K562 (cell line): Measurements from ENCODE around the gene ZNF669. TPM values are rescaled to one million over a fixed set of nuclear protein-coding genes. Genes with fewer than 3 reads are reported as not detected.

Source experiments
- ATAC-seq: fragments of 200-7000 bp; cut with Tn5 transposase; 3 replicates; pipeline ENCODE4 v1.9.1; 2020; ENCODE audit warnings: moderate library complexity
- BruUV-seq: library from RNA; stranded (reverse); fragments of 400-500 nt; replicated peaks from 2 replicates; lab custom pipeline; 2021; lab: Mats Ljungman, UMichigan
- CTCF ChIA-PET: fragments of 300-600 bp; formaldehyde crosslinking; extraction: SDS; loops from one replicate; lab custom pipeline; 2021; ENCODE audit warnings: low intra/inter-chr PET ratio; lab: Yijun Ruan, JAX
- POLR2A ChIA-PET: fragments of 300-600, 350-650 bp; sonication (Branson Sonifier 250); formaldehyde crosslinking; extraction: SDS; loops from one replicate; lab custom pipeline; 2021; ENCODE audit warnings: antibody characterized with exemption, inconsistent platforms; lab: Yijun Ruan, JAX
- DNase-seq, 4 experiments: peaks; one replicate each; pipeline versions ENCODE4 v3.0.0 to v3.0.0-alpha.2; 2011 to 2018; ENCODE audit warnings: low spot score in 3 of 4, mixed read lengths in 3 of 4; ENCODE audit errors: extremely low read depth in 1 of 4
- FAIRE-seq: peaks from 2 replicates; lab custom pipeline; 2011; peaks lifted over from hg19 to GRCh38; lab: Jason Lieb, UNC
- H2AFZ ChIP-seq: 2 replicates; pipeline ENCODE4 v1.6.0; 2011; ENCODE audit warnings: low read depth, low read length, control low read depth, inconsistent platforms
- H3K27ac ChIP-seq: fragments of 200-600 bp; 3 replicates; pipeline ENCODE4 v1.8.0; 2011; ENCODE audit warnings: low read depth, mild to moderate bottlenecking, control low read depth, inconsistent platforms, low read length, moderate library complexity, mixed read lengths; ENCODE audit errors: extremely low read depth
- H3K27me3 ChIP-seq, 2 experiments: fragments of 300-600 bp in 1 of 2; 2 replicates in 1 of 2; 3 replicates in 1 of 2; pipeline versions ENCODE4 v1.6.0 to v1.8.0; 2011; ENCODE audit warnings: inconsistent platforms in 2 of 2, low read length in 2 of 2, mild to moderate bottlenecking in 1 of 2, mixed read lengths in 1 of 2, moderate library complexity in 1 of 2; ENCODE audit not compliant: control insufficient read depth in 2 of 2, insufficient read depth in 2 of 2
- H3K36me3 ChIP-seq: fragments of 300-600 bp; 3 replicates; pipeline ENCODE4 v1.8.0; 2011; ENCODE audit warnings: mild to moderate bottlenecking, low read length, inconsistent platforms; ENCODE audit not compliant: control insufficient read depth, insufficient read depth
- H3K4me1 ChIP-seq, 2 experiments: fragments of 200-600 bp in 1 of 2; replicated peaks in 1 of 2; 2 replicates in 1 of 2; 3 replicates in 1 of 2; pipeline versions ENCODE4 v1.5.1 to v1.8.0; 2011; ENCODE audit warnings: inconsistent platforms in 2 of 2, low read length in 2 of 2, mild to moderate bottlenecking in 1 of 2, mixed read lengths in 1 of 2, moderate library complexity in 1 of 2; ENCODE audit not compliant: control insufficient read depth in 2 of 2, insufficient read depth in 2 of 2
- H3K4me2 ChIP-seq: 2 replicates; pipeline ENCODE4 v1.6.1; 2011; ENCODE audit warnings: low read length, control low read depth, inconsistent platforms, mixed read lengths; ENCODE audit not compliant: insufficient read depth
- H3K4me3 ChIP-seq: fragments of 200-600 bp; sonication (generic), shearing (Covaris generic); 2 replicates; pipeline ENCODE4 v1.5.1; 2016; ENCODE audit warnings: control low read depth, inconsistent platforms
- H3K79me2 ChIP-seq: fragments of 200-600 bp; 3 replicates; pipeline ENCODE4 v1.8.0; 2011; ENCODE audit warnings: low read length, inconsistent platforms; ENCODE audit not compliant: control insufficient read depth, insufficient read depth
- H3K9ac ChIP-seq, 2 experiments: 2 replicates each; pipeline versions ENCODE4 v1.6.0 to v1.6.1; 2011; ENCODE audit warnings: low read depth in 2 of 2, low read length in 2 of 2, control low read depth in 1 of 2, inconsistent platforms in 1 of 2, mild to moderate bottlenecking in 1 of 2, mixed read lengths in 1 of 2; ENCODE audit not compliant: insufficient read depth in 1 of 2
- H3K9me1 ChIP-seq: one replicate; pipeline ENCODE4 v1.6.0; 2011; ENCODE audit warnings: inconsistent platforms, mild to moderate bottlenecking, low read length, moderate library complexity; ENCODE audit not compliant: control insufficient read depth, insufficient read depth
- H3K9me3 ChIP-seq: replicated peaks from 2 replicates; pipeline ENCODE4 v1.5.1; 2011; ENCODE audit warnings: low read depth, low read length, inconsistent platforms; ENCODE audit not compliant: control insufficient read depth, insufficient read depth
- H4K20me1 ChIP-seq: replicated peaks from 2 replicates; pipeline ENCODE4 v1.6.1; 2011; ENCODE audit warnings: low read length, inconsistent platforms, mixed read lengths; ENCODE audit not compliant: control insufficient read depth, insufficient read depth
- ELF4 ChIP-seq: fragments of 450-650 bp; formaldehyde crosslinking; IDR thresholded peaks from 2 replicates; pipeline ENCODE4 v1.4.0; 2022; ENCODE audit warnings: missing genetic modification characterization
- ZFP36 ChIP-seq: fragments of 150-350 bp; IDR thresholded peaks from 2 replicates; pipeline ENCODE4 v1.6.1; 2018; ENCODE audit warnings: low read length, low read depth; ENCODE audit not compliant: partially characterized antibody
- ZNF134 ChIP-seq: fragments of 250-450 bp; sonication (Bioruptor Pico); conservative IDR thresholded peaks from 2 replicates; pipeline ENCODE4 v1.4.0; 2020
- WGBS: fragments of 100-300 bp; shearing (Covaris generic); methylation state at CpG from one replicate; pipeline ENCODE4 v1.1.6; 2016; ENCODE audit warnings: low coverage, mixed read lengths; ENCODE audit not compliant: insufficient coverage; ENCODE audit errors: missing lambda C conversion rate; 5-methylcytosine and 5-hydroxymethylcytosine counted together
- in situ Hi-C: fragments of 300-500 bp; cut with MboI; formaldehyde crosslinking; loops from 4 replicates; pipeline ENCODE4 v1.15.0; 2018; ENCODE audit warnings: inconsistent platforms, mixed read lengths
- intact Hi-C: fragments of 100-400 bp; cut with micrococcal nuclease; formaldehyde crosslinking; loops from 2 replicates; pipeline ENCODE4 v1.14.2; 2022
- polyA plus RNA-seq, 8 experiments: library from polyadenylated mRNA; depleted of rRNA in 4 of 8; stranded (reverse) in 5 of 8; unstranded in 3 of 8; fragments of >200 nt; fragmentation: Nextera tagmentation in 2 of 8; fragmentation: Illumina TruSeq in 1 of 8; extraction: Ambion mirVana in 2 of 8; extraction: Trizol in 1 of 8; gene quantifications; 2 replicates each; pipeline versions ENCODE4 v1.2.1 to v1.2.3, GENCODE V29; 2011 to 2014; ENCODE audit warnings: inconsistent platforms in 1 of 8, missing spikeins in 1 of 8
- total RNA-seq, 7 experiments: library from RNA; depleted of rRNA in 6 of 7; stranded (reverse); fragments of >200 nt in 6 of 7; fragmentation: Illumina TruSeq in 2 of 7; extraction: Trizol in 2 of 7; gene quantifications; 2 replicates each; pipeline versions ENCODE4 v1.2.1 to v1.2.3, GENCODE V29; 2011 to 2021; ENCODE audit warnings: low replicate concordance in 1 of 7
- TF ChIP-seq, protein P1 (sequence below): sonication (generic); formaldehyde crosslinking; IDR thresholded peaks from 2 replicates; pipeline ENCODE4 v1.8.0; 2022; ENCODE audit warnings: missing genetic modification reagents, mild to moderate bottlenecking, moderate library complexity, borderline replicate concordance

The ZNF669 gene
- total and polyA plus RNA-seq, 9 of the 15 experiments (the other 6 are each of a cell fraction or from before 2014, with no cell fraction given) = 5.3 to 18.3 (median 10.2) TPM

DNA sequence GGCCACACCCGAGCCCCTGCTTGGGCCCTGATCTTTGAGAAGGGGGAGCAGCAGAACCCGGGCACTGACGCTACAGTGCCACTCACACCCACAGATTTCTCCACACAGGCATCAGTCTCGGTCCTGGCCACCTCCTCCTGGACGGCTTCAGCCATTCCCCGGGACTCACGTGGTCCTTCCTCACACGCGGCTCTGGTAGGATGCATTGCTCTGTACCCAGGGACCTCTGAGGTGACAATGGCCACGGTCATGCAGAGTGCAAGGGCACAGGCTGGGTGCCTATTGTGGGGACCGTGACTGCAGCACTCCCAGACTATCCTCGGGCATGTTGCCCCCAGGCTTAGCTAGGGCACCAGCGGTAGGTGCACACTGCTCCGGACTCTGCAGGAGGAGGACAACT, 13.7 kb downstream of the ZNF669 start:
- TF ChIP-seq ZFP36 = peak; percentile 32
- no peak for TF ChIP-seq ZNF134 (CRISPR knock-in tag)

DNA sequence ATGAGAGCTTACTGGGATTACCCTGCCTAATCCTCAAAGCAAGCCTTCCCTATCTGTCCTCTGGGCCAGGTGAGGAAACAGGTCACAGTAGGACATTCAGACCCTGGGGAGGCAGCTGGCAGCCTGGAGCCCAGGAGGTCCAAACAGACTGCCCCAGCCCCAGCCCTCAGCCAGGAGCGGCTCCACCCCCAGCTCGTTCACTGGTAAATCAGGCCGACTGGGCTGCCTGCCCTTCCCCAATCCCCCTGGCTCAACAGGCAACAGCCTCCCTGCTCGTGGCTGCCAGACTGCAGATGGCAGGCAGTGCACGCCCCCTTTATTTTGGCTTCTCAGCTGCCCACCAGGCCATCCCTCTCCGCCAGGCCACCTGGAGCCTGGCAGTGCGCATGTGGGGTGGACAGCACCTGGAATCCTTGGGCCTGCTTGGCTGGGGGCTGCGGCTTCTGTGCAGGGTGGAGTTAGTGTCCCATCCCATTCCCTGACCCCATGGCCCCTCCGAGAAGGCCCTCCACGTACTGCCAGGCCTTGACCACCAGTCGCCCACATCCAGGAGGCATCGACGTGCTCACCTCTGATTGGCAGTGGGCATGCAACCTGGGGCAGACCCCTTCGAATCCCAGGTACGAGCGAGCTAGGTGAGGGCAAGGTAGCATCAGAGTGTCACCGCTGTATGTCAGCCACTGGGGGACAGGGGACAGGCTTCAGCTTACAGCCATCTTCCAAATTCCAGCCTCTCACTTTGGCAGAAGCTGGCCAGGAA, 14.4 kb downstream of the ZNF669 start:
- 28% methylated on average over 17 of the region's 17 CpGs for WGBS
- no peak overlapping the region for H3K27ac ChIP-seq
- no peak overlapping the region for H2AFZ ChIP-seq
- no peaks in the 10 kb centered on the region for H3K36me3 ChIP-seq
- 0 out of 4 replicates have a peak overlapping the region, but pooled peaks of 1 of the 2 experiments have one; percentile 43 for H3K9ac ChIP-seq
- POLR2A ChIA-PET = interaction anchor here (0.6 to 1.4 kb wide), 4 partner anchors 9 to 164 kb away, joined by 3 to 4 read pairs (median 3); no protein-coding TSS in a partner anchor
- no peaks in the 10 kb centered on the region for H4K20me1 ChIP-seq
- H3K4me1 ChIP-seq = peaks cover 0 to 20% of the 10 kb centered on the region in 2 experiments; a peak in 2 of 5 replicates
- DNase-seq = no peak
- H3K9me3 ChIP-seq = no peaks in the 10 kb centered on the region; the same call in 1 of the 2 replicates
- TF ChIP-seq, protein P1, sequence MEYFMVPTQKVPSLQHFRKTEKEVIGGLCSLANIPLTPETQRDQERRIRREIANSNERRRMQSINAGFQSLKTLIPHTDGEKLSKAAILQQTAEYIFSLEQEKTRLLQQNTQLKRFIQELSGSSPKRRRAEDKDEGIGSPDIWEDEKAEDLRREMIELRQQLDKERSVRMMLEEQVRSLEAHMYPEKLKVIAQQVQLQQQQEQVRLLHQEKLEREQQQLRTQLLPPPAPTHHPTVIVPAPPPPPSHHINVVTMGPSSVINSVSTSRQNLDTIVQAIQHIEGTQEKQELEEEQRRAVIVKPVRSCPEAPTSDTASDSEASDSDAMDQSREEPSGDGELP (CRISPR knock-in tag) = 0 out of 2 replicates have a peak, but pooled peaks have one; percentile 12
- TF ChIP-seq ELF4 (CRISPR knock-in tag) = no peak
- intact Hi-C loops (no loop called here), in situ Hi-C loops (no loop called here)
- H3K4me2 ChIP-seq = no peak overlapping the region
- no peak overlapping the region for H3K4me3 ChIP-seq
- CTCF ChIA-PET = no interaction called here
- H3K27me3 ChIP-seq = peaks cover 0 to 26% of the 10 kb centered on the region in 2 experiments; a peak in 3 of 5 replicates
- no peaks in the 10 kb centered on the region for H3K9me1 ChIP-seq
- no peak for FAIRE-seq
- BruUV-seq = no TSS peak
- H3K79me2 ChIP-seq = no peaks in the 10 kb centered on the region
- no peak; the same call in 1 of the 3 replicates for ATAC-seq

More for the DNA sequence above, 13.7 kb downstream of the ZNF669 start:
- Histone ChIP-seq H3K36me3 (no peaks in the 10 kb centered on the region), H3K27ac (no peak overlapping the region), H3K9ac (0 out of 4 replicates have a peak overlapping the region, but pooled peaks of 1 of the 2 experiments have one; percentile 42), H2AFZ (no peak overlapping the region), H3K4me2 (no peak overlapping the region), H3K27me3 (peaks cover 0 to 26% of the 10 kb centered on the region in 2 experiments; a peak in 3 of 5 replicates), H4K20me1 (no peaks in the 10 kb centered on the region), H3K4me1 (peaks cover 0 to 16% of the 10 kb centered on the region in 2 experiments; a peak in 2 of 5 replicates), H3K9me1 (no peaks in the 10 kb centered on the region), H3K79me2 (no peaks in the 10 kb centered on the region), H3K9me3 (no peaks in the 10 kb centered on the region; the same call in 1 of the 2 replicates), H3K4me3 (no peak overlapping the region)
- ATAC-seq (peak; percentile 35), DNase-seq (no peak), FAIRE-seq (no peak)
- CTCF ChIA-PET = no interaction called here
- BruUV-seq = no TSS peak
- in situ Hi-C loops (no loop called here), intact Hi-C loops (no loop called here)
- WGBS = 18% methylated on average over 14 of the region's 14 CpGs
- POLR2A ChIA-PET = no interaction called here
